Renal cortical epithelial cell (primary cell): ENCODE results near the gene CUL4B. TPM values are rescaled to one million over a fixed set of nuclear protein-coding genes. Genes with fewer than 3 reads are reported as not detected.
A peak's percentile ranks its signal among the peaks of the same experiment; 100 is the strongest.
"Not testable (repeated sequence)": the region's sequence is repeated elsewhere in the genome, so short reads cannot be mapped to it uniquely, and the experiment has no call there.

Source experiments
- DNase-seq: peaks from one replicate; pipeline ENCODE4 v3.0.0-alpha.2; 2011; ENCODE audit warnings: low read depth
- total RNA-seq: library from RNA; depleted of rRNA; stranded (reverse); fragments of >200 nt; gene quantifications from 2 replicates; pipeline ENCODE4 v1.2.3, GENCODE V29; 2014

Gene CUL4B
- total RNA-seq, 1 donor from 2014 or later: 59.0 TPM

- DNase-seq: no peak
Measured at GRCh38 chrX:120522820-120523219, 37.9 kb downstream of the CUL4B start.

DNA sequence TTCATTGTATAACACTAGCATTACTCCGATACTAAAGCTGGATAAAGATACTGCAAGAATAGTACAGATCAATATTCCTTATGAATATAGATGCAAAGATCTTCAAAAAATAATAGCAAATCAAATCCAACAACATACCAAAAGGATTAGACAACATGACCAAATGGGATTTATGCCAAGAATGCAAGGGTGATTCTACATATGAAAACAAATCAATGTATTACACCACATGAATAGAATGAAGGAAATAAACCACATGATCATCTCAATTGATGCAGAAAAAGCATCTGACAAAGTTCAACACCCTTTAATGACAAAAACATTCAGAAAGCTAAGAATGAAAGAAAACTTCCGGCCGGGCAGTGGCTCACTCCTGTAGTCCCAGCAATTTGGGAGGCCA lies 42.8 kb downstream of the CUL4B start:
- DNase-seq: peak; percentile 79

DNA sequence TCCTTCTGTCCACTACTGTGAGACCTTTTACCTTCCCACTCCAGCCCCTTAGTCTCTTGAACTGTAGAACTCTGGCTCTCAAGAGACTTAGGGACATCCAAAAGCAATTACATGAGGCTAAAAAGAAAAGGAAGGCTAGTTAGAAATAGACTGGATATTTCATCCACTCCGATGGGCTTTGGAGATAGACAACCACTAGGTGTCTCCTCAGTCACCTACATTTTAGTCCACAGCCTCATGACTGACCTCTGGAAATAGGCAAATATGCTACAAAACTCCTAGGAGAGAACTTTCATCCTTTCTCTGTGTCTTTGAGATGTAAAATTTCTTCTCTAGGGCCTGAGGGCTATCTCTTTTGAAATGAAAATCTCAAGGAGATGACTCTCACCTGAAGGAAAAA lies 46.5 kb downstream of the CUL4B start:
- peak; percentile 23 for DNase-seq

DNA sequence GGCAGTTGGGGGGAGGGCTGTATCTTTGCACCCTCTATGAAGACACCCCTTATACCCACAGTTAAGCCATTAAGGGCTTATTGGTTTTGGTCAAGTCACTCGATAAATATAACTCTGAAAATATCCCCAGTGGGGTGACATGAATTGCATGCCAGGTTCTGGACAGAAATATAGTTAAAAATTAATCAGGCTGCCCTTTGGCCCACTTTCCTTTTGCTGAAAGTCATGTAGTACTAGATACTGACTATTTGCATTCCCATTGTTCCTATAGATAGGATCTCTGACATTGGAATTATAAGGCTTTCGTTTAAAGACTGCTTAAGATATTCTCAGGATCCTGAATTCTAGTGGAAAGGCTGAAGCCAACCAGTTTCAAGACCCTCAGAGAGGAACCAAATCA lies 48.1 kb downstream of the CUL4B start:
- DNase-seq: peak; percentile 24

DNA sequence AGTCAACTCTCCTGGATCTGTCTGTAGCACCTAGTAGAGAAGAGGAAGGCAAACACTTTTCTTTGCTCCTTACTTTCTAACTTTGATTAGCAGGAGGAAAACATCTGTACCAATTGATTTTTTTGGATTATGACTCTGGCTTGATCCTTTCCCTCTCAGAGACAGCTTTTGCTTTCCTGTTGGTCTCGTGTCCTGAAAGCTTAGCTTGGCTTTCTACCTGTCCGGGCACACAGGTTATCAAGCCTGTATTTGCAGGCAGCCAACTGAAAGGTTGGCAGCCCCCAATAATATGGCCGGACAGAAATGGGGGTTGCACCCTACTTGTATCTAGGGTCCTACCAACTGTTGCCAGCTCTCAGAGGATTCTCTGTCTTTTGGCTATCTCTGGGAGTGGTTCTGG lies 48.5 kb downstream of the CUL4B start:
- DNase-seq: no peak

- peak; percentile 0 for DNase-seq
Measured at GRCh38 chrX:120504569-120504968, 56.2 kb downstream of the CUL4B start.

DNA sequence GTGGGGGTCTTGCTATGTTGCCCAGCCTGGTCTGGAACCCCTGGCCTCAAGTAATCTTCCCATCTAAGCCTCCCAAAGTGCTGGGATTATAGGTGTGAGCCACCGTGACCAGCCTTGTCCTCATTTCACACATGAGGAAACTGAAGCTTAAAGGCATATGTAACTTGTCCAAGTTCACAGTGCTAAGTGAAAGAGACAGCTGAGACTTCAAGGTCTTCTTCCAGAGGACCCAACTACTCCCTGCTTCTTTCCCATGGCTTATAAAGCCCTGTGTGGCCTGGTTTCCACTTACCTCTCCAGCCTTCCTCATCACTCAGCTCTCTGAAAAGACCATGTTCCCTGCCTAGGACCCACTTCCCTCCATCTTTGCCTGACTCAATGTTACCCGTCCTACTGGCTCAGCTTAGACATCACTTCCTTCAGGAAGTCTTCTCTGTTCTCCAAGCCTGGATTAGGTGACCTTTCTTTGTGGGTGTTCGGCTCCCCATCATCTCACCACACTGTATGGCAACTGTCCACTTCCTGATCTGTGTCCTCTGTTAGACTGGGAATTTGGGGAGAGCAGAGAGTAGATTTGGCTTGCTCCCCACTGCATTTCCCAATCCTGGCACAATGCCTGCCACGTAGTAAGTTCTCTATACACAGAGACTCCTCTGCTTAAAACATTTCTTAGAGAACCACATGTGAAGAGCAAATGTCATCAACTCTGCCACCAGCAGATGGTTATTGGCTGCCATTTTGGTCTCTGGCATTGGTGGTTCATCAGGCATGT lies 61.3 kb downstream of the CUL4B start:
- no peak for DNase-seq

DNA sequence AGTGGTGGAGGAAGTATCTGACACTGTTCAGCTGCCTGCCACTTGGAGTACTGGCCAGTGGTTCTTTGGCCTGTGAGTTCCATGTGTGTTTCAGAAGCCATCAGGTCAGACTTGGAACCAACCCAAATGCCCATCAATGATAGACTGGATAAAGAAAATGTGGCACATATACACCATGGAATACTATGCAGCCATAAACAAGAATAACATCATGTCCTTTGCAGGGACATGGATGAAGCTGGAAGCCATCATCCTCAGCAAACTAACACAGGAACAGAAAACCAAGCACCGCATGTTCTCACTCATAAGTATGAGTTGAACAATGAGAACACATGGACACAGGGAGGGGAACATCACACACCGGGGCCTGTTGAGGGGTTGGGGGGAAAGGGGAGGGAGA lies 70.6 kb downstream of the CUL4B start:
- not testable (repeated sequence) for DNase-seq

- peak; percentile 44 for DNase-seq
Measured at GRCh38 chrX:120486786-120487185, 74.0 kb downstream of the CUL4B start.

GRCh38 chrX:120485638-120486520 lies 74.9 kb downstream of the CUL4B start:
- DNase-seq: peak; percentile 83

- DNase-seq: no peak
Measured at GRCh38 chrX:120485315-120485637, 75.5 kb downstream of the CUL4B start.

DNA sequence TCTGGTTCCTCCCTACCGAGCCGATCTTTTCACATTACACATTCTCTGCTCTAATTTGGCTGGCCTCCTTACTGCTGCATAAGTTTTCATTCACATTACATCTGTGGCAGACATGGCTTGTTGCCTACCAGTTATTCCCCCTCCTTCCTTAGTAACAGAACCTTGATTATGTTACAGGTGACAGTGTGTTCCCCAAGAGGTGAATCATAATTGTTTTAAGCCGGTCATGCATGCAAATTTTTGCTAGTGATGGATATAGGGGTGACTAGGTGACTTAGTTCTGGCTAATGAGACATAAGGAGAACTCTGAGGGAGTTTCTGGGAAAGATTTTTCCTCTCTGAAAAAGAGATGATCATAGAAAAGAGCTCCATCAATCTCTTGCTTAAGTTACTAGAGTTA lies 83.3 kb downstream of the CUL4B start:
- DNase-seq: peak; percentile 92

GRCh38 chrX:120476714-120477113 lies 84.0 kb downstream of the CUL4B start:
- no peak for DNase-seq

DNA sequence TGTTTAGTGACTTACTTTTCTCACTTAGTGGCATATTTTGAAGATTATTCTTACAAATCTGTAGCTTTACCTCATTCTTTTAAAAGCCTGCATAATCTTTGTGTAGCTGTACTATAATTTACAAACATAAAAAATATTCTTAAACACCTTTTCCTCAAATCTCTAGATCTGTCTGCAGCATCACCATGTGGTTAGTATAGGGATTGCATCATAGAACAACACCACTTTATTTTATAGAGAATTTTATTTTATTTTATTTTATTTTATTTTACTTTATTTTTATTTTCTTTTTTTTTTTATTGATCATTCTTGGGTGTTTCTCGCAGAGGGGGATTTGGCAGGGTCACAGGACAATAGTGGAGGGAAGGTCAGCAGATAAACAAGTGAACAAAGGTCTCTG lies 85.3 kb downstream of the CUL4B start:
- DNase-seq: not testable (repeated sequence)

Other genes with a start within 250 kb of the CUL4B start
- 0.17 and 0.30 TPM in 2 replicates for gene TMEM255A, start 249.5 kb downstream of the CUL4B start, total RNA-seq
- not detected in 2 replicates for gene ATP1B4, start 198.9 kb downstream of the CUL4B start, total RNA-seq
- gene LAMP2, start 91.7 kb downstream of the CUL4B start, total RNA-seq: 183 and 243 TPM in 2 replicates
- gene MCTS1, start 43.1 kb upstream of the CUL4B start, total RNA-seq: 33.9 and 66.7 TPM in 2 replicates
- gene C1GALT1C1, start 69.1 kb upstream of the CUL4B start, total RNA-seq: 59.6 and 63.8 TPM in 2 replicates